ENCODE data around the gene CACNA1C. TPM values are rescaled to one million over a fixed set of nuclear protein-coding genes. Genes with fewer than 3 reads are reported as not detected.

Gene CACNA1C
- total and polyA plus RNA-seq, 2 of the 4 experiments (the other 2 are of a cell fraction) = 1.6 to 2.6 TPM

GRCh38 chr12:2402073-2402579, 349.3 kb downstream of the CACNA1C start:
- H3K4me3 ChIP-seq (ENCODE audit: insufficient read depth, low read depth, low read length) = no peak overlapping the region
- no peak overlapping the region for H2AK9ac ChIP-seq (replicated peaks; ENCODE audit: low read depth, low read length, poor library complexity)
- no peaks in the 10 kb centered on the region for H3K36me3 ChIP-seq (ENCODE audit: control insufficient read depth, insufficient read depth, low read length)
- no peaks in the 10 kb centered on the region for H3K27me3 ChIP-seq (ENCODE audit: control insufficient read depth, insufficient read depth, low read length)
- H4K91ac ChIP-seq (ENCODE audit: insufficient read depth, low read depth, low read length) = no peak overlapping the region
- WGBS, 2 experiments (ENCODE audit: extremely low coverage in 2 of 2, insufficient read length in 1 of 2) = 40% methylated on average over 5 of the region's 5 CpGs; no CpG with 5 or more reads in 1 of the 2 experiments
- no TSS peak for BruUV-seq (replicated peaks)
- H4K8ac ChIP-seq (ENCODE audit: low read depth in 2 of 2, low read length in 2 of 2) = no peak overlapping the region
- H3K27ac ChIP-seq (ENCODE audit: insufficient read depth, low read length) = no peak overlapping the region
- H3K9ac ChIP-seq (ENCODE audit: low read depth, low read length) = no peak overlapping the region
- intact Hi-C loops (cut with micrococcal nuclease) = no loop called here
- DNase-seq (peak; percentile 32), ATAC-seq (ENCODE audit: low read depth) (peak; percentile 61)
- H2BK120ac ChIP-seq (ENCODE audit: low read depth, low read length) = no peak overlapping the region
- H2BK20ac ChIP-seq (ENCODE audit: low read depth, low read length) = no peak overlapping the region
- in situ Hi-C loops (cut with MboI; ENCODE audit: low sequenced_read_pairs) = no loop called here
- no peak overlapping the region for H2BK15ac ChIP-seq (ENCODE audit: low read depth, low read length)
- H3K23ac ChIP-seq (ENCODE audit: low read depth, low read length) = no peak overlapping the region
- dilution Hi-C loops (cut with HindIII; ENCODE audit: low sequenced_read_pairs, unreplicated experiment) = no loop called here
- H3K4ac ChIP-seq (ENCODE audit: low read depth, low read length) = no peak overlapping the region
- H4K5ac ChIP-seq (ENCODE audit: low read depth, low read length) = no peak overlapping the region
- no peak overlapping the region for H3K4me2 ChIP-seq (ENCODE audit: low read depth, low read length)
- peaks cover 8% of the 10 kb centered on the region for H3K9me1 ChIP-seq (ENCODE audit: insufficient read depth, low read length)
- peaks cover 4% of the 10 kb centered on the region; the same call in 1 of the 2 replicates for H4K20me1 ChIP-seq (ENCODE audit: insufficient read depth, low read length)
- no peaks in the 10 kb centered on the region for H3K9me3 ChIP-seq (ENCODE audit: control insufficient read depth, insufficient read depth, low read length)
- TF ChIP-seq CHD1 (IDR thresholded peaks at IDR 0.05; ENCODE audit: low read depth, low read length) = no peak
- TF ChIP-seq, protein P1, sequence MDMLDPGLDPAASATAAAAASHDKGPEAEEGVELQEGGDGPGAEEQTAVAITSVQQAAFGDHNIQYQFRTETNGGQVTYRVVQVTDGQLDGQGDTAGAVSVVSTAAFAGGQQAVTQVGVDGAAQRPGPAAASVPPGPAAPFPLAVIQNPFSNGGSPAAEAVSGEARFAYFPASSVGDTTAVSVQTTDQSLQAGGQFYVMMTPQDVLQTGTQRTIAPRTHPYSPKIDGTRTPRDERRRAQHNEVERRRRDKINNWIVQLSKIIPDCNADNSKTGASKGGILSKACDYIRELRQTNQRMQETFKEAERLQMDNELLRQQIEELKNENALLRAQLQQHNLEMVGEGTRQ (IDR thresholded peaks at IDR 0.05; ENCODE audit: low read depth, low read length) = 0 out of 2 replicates have a peak, but pooled peaks have one; percentile 5
- H3K79me1 ChIP-seq (ENCODE audit: low read depth in 1 of 2, low read length in 2 of 2) = no peaks in the 10 kb centered on the region
- no peak overlapping the region for H3K56ac ChIP-seq (ENCODE audit: extremely low read depth, insufficient read depth, low read length)
- no peak overlapping the region for H2AFZ ChIP-seq (replicated peaks; ENCODE audit: low read length, poor library complexity)
- no peak overlapping the region for H2AK5ac ChIP-seq (ENCODE audit: low read depth, low read length)
- no peak overlapping the region for H2BK5ac ChIP-seq (ENCODE audit: low read depth, low read length, poor library complexity, severe bottlenecking)
- CTCF ChIA-PET = no interaction called here
- H3K14ac ChIP-seq (replicated peaks; ENCODE audit: low read depth, low read length) = no peak overlapping the region
- no peak overlapping the region for H3K18ac ChIP-seq (ENCODE audit: low read depth, low read length)
- peaks cover 5% of the 10 kb centered on the region; the same call in 1 of the 2 replicates for H3K4me1 ChIP-seq (ENCODE audit: control insufficient read depth, insufficient read depth, low read length)
- POLR2A ChIA-PET (ENCODE audit: unreplicated experiment) = interaction anchor here (0.5 kb wide), 1 partner anchor 38 kb away, joined by 3 read pairs; no protein-coding TSS in a partner anchor

Data from IMR-90 (cell line).